Measurements from ENCODE around the gene PACSIN1.
"Not testable (repeated sequence)": the region's sequence is repeated elsewhere in the genome, so short reads cannot be mapped to it uniquely, and the experiment has no call there.

Gene PACSIN1

GRCh38 chr6:34485321-34486060 is 19.6 kb downstream of the PACSIN1 start:
- no peak for DNase-seq

GRCh38 chr6:34486106-34486740 is 20.3 kb downstream of the PACSIN1 start:
- DNase-seq = peak; percentile 50

- DNase-seq = not testable (repeated sequence)
Measured at GRCh38 chr6:34486886-34487285, 21.0 kb downstream of the PACSIN1 start.

GRCh38 chr6:34487536-34487935 is 21.7 kb downstream of the PACSIN1 start:
- DNase-seq = no peak

- DNase-seq = no peak
Measured at GRCh38 chr6:34489207-34489805, 23.4 kb downstream of the PACSIN1 start.

DNA sequence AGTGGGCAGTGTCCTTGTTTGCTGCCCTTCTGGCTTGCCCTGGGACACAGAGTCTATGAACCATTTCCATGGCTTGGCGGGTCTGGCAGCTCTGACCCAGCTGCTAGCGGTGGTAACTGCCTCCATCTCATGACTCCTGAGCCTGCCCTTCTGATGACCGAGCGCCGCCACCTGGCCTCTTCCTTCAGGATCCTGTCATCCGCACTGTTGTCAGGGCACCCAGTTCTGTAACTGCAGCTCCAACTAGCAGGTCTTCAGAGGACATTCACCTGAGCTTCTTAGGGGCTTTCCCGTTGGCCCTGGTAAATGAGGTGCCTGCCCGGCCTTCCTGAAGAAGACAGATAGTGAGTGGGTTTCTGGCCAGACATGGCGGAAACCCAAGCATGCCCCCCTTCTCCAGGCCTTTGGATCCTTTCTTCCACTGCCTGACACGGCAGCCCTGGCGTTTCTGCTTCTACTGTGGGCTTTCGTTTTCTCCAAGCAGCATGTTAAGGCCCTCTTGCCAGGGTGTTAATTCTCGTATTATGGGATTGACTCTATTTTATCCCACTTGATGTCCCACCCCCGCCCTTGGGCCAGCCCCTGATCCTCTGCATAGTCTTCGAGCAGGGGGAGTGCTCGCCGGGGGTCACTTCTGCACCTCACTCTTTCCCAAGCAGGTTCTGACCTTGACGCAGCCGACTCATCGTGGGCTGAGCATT is 24.7 kb downstream of the PACSIN1 start:
- no peak for DNase-seq

DNA sequence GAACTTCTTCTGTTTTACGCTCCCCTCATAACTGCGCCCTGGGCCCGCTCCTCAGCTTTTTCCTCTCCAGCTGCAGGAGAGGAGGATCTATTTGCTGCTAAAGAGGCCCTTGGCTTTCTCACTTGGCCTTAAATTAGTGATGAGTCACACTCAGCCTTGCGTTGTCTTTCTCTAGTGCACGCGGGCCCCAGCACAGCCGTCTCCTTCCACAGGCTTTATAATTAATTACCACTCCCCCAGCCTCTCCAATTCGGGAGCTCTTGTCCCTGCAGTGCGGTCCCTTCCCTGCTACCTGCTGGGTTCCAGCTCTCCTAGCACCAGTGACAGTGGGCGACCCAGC is 25.2 kb downstream of the PACSIN1 start:
- no peak for DNase-seq

GRCh38 chr6:34493344-34493743 is 27.5 kb downstream of the PACSIN1 start:
- no peak for DNase-seq

DNA sequence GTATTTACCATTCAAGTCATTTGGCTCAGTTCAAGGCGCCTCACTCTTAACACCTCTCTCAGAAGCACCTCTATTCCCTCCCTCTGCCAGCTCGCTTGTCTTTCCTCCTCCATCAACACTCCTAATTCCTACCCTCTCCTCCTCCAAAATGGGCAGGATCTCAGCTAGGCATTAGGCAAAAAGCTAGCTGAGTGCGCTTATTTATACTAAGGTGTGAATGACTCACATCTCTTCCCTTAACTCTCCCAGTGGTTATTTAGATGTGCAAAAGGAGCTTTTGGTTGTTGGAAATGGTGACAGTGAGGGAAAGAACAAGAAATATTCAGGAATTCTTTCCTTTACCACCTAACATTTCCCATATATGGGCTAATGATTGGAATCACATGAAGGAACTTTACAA is 29.1 kb downstream of the PACSIN1 start:
- DNase-seq = no peak

DNA sequence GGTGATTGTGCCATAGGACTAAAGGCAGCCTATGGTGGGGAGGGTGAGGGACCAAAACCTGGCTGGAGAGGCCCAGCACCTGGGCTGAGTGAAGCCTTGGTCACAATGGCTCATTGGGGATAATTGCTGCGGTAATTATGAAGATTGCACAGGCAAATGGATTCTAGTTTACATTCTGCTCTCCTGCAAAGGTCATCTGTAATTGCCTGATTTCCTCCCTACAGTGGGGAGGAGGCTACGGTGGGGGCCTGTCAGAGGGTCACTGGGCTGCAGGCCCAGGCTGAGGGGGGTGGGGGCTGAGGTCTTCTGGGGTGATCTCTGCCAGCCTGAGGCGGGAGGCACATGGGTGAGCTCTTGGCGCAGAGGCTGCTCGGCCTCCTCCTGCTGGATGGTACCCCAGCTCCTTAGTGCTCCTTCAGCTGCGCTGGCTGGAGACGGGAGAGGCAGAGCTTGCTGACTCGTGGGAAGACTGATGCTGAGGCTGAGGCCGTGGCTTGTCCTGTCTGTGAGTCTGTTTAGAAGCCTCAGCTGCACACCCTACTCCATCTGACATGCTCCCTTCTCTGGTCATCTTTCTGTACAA is 30.3 kb downstream of the PACSIN1 start:
- DNase-seq = no peak

GRCh38 chr6:34497411-34497810 is 31.5 kb downstream of the PACSIN1 start:
- no peak for DNase-seq

- no peak for DNase-seq
Measured at GRCh38 chr6:34506718-34507117, 40.8 kb downstream of the PACSIN1 start.

DNA sequence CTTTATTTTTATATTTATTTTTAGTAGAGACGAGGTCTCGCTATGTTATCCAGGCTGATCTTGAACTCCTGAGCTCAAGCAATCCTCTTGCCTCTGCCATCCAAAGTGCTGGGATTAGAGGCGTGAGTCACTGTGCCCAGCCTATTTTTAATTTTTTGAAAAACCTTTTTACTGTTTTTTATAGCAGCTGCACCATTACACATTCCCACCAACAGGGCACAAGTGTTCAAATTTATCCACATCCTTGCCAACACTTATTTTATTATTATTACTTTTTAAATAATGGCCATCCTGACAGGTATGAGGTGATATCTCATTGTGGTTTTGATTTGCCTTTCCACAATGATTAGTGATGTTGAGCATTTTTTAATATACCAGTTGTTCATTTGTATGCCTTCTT is 42.5 kb downstream of the PACSIN1 start:
- DNase-seq = no peak

DNA sequence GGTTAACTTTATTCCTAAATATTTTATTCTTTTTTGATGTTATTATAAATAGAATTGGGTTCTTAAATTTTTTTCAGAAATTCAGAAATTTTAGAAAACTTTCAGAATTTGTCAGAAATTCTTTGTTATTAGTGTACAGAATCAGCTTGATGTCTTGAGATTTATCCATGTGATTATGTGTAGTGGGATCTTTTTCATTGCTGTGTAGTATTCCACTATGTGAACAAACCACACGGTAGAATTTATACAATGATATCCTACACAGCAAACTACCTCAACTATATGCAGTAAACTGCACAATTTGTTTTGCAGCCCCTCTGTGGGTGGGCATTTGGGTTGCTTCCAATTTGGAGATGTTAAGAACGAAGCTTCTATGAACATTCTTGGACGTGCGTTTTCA is 43.9 kb downstream of the PACSIN1 start:
- no peak for DNase-seq

GRCh38 chr6:34510299-34510698 is 44.4 kb downstream of the PACSIN1 start:
- no peak for DNase-seq

DNA sequence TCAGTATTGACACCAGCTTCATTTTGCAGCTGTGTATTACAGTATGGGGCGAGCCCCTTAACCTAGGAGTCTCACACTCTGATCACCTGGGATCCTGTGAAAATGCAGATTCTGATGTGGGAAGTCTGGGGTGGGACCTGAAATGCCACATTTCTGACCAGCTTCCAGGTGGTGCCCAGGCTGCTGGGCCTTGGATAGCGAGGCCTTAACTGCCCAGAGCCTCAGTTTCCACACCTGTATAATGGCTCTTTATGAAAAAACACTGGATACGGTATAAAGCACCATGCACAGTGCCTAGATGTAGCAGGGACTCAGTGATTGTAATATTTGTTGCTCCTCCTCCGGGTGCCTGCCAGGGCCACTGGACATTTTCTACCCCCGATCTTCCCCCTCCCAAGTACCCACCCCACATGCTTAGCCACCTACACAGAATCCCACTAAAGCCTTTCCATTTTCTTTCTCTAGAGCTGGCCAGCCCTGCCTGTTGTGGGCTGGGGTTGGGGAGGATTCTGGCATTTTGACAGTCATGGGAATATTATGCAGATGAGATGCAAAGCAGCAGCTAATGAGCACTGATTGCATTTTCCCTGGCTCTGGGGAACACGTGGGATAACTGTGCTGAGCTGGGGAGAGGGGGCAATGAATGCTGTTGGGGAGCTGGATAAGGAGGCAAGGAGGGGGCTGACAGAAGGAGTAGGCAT is 45.5 kb downstream of the PACSIN1 start:
- DNase-seq = no peak

DNA sequence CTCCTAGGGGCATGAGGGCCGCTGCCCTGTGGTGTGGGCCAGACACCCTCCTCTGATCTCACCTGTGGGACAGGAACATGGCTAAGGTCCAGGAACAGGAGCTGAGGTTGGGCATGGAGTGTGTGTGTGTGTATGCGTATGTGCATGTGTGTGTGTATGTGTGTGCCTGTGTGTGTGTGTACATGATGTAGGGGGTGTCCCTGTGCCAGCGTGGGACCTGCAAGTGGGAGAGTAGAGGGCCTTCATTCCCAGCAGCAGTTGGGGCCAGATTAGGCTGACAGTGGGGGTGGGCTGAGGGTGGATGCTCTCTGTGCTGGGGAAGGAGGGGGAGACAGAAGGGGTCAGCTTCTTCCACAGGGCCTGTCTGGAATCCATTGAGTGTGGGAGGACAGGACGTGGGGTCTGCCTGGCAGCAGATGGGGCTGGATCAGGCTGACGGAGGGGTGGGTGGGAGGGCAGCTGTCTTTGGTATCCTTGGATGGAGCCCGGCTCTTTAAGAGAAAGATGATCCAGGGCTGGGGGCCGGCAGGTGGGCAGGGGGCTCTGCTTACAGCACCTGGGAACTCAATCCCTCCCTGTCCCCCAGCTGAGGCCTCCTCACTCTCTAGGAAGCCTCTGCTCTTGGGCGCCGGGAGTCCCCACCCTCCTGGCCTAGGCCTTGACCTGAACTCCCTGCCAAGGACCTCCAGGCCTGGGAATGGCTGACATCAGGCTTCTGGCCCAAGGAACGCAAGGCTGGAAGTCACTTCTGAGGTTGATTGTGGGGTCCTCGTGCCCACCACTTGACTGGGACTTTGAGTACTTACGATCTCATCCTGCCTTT is 46.2 kb downstream of the PACSIN1 start:
- no peak for DNase-seq

GRCh38 chr6:34512738-34513115 is 46.9 kb downstream of the PACSIN1 start:
- no peak for DNase-seq

GRCh38 chr6:34513646-34514045 is 47.8 kb downstream of the PACSIN1 start:
- DNase-seq = no peak

DNA sequence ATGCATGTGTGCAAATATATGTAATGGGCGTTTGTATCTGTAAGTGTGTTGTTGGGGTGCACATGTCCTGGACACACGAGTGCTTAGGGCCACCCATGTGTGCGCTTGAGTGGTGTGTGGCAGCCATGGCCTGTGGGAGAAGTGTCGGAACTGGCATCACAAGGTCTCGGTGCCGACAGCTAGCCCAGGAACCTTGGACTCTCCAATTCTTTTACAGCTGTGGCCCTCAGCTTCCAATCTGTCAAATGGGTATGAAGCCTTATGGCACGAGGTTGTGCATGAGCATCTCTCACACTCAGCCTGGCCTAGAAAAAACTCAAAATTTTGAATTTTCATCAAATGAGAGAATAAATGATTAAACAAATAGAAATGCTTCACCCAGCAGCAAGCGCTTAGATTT is 48.2 kb downstream of the PACSIN1 start:
- DNase-seq = no peak

DNA sequence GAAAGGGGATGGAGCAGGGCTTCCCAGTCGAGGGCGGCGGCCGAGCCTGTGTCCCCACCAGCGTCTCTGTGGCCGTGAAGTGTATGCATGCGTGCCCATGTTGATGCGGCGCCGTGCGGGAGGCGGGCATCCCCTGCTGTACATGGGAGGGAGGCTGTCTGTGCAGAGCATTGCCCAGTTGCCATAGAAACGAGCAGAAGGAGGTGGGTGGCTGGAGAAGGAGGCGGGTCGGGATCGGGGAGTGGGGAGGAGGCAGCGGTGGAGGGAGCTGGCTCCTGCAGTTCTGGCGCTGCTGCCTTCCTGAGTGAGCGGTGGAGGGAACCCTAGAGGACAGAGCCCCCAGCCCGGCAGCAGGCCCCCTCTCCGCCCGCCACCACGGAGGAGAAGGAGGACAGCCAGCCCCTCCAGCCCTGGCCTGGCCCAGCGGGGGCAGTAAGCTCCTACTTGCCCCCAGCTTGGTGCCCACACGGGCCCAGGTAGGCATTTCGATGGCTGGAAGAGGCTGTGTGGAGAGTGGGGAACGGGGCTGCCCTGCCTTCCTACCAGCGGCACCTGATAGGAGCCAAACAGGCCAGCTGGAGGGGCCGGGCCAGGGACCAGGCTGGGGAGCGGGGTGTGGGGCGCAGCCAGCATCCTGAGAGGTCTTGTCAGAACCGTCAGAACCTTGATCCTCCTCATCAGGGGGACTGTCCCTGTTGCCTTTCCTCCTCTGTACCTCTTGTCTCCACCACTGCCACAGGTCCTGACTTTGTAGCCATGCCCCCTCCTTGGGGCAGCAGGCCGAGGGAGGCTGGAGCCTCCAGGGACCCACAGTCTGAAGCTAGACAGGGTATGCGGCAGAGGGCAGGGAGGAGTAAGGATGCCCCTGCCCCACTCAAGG is 49.0 kb downstream of the PACSIN1 start:
- DNase-seq = no peak

All from CD4-positive, alpha-beta T cell treated with Interleukin-17A for 4 hours (primary cell).